ENCODE measurements around the gene RIMS4.
"Not testable (repeated sequence)": the region's sequence is repeated elsewhere in the genome, so short reads cannot be mapped to it uniquely, and the experiment has no call there.

The RIMS4 gene

GRCh38 chr20:44829688-44830087 is 19.3 kb upstream of the RIMS4 start:
- DNase-seq: no peak

GRCh38 chr20:44828640-44829039 is 18.3 kb upstream of the RIMS4 start:
- no peak for DNase-seq

GRCh38 chr20:44827401-44827800 is 17.1 kb upstream of the RIMS4 start:
- no peak for DNase-seq

- DNase-seq: not testable (repeated sequence)
Measured at GRCh38 chr20:44821576-44821975, 11.2 kb upstream of the RIMS4 start.

DNA sequence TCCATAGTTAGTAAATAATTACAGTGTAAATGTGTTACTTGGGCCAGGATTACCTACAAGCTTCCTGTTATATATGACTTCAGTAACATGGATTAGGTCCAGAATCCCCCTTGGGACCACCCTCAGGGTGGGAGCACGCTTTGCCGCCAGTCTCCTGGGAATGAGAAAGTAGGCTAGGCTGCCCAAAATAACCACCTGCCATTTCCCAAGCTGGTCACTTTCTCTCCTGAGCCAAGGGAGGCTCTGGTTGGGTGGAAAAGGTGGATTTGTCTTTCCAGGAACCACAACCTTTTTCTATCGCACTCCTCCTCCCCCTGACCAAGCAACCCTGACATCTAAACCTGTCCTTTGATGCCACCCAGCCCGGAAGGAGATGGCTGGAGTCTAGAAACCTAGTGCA is 9.6 kb upstream of the RIMS4 start:
- DNase-seq: no peak

- no peak for DNase-seq
Measured at GRCh38 chr20:44817143-44817910, 7.0 kb upstream of the RIMS4 start.

DNA sequence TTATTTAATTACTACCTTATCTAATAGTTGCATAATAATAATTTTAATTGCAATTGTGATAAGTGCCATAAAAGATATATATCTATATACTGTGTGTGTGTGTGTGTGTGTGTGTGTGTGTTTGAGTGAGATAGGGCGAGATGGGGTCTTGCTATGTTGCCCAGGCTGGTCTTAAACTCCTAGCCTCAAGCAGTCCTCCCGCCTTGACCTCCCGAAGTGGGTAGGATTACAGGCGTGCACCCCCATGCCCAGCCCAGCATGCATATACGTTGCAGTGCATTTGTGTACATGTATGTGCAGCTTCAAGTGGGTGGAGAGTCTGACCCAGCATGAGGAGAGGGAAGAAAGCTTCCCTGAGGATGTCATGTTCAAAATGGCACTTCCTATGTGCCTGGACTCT is 4.6 kb upstream of the RIMS4 start:
- DNase-seq: no peak

DNA sequence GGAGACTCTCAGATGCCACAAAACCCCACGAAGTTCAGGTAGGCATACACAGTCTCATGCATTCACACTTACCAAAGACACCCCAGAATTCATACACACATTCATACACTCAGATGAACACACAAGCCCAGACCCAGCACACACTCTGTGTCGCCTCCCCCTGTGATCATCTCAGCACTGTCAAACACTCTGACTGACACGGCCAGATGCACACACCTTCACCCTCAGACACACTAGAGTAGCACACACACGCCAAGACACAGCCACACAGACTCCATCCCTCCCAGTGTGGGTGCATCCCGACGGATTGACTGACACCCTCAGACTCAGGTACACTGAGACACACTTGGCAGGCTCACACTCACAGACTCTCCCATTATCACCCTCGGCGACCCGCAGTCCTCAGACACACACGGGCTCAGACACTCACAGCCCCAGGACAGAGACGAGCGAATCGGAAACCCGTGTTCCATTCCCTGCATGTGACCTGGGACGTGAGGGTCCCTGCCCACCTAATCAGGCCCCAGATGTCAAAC is 872 bp upstream of the RIMS4 start:
- DNase-seq: no peak

DNA sequence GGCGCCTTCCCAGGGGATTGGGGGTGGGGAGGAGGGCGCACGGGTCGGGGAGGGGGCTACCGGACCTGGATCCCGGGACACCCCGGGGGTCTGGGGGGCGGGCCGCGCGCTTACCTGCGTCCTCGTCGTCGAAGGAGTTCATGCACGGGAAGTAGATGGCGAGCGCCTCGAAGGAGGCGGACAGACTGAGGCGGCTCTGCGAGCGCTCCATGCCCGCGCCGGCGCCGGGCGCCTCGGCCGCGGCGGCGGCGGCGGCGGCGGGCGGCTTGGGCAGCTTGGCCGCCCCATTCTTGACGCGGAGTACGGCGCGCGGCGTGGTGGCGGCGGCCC is 320 bp downstream of the RIMS4 start:
- DNase-seq: no peak

GRCh38 chr20:44809380-44810060 is 826 bp downstream of the RIMS4 start:
- no peak for DNase-seq

DNA sequence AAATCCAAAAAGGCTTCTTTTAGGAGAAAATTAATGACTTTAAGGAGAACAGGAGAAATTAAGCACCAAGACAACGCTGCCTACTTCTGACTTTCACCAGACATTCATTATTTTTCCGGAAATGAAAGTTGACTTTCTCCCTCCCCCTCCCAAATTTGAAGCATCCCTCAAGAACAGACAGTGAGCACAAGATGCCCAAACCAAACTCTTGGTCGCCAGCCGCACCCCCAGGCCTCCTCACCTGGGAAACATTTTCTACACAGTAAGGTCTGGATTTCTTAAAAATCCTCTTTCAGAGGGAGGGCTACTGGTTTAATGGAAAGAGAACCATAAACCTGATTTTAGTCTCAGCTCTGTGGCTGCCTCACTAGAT is 2.7 kb downstream of the RIMS4 start:
- DNase-seq: no peak

DNA sequence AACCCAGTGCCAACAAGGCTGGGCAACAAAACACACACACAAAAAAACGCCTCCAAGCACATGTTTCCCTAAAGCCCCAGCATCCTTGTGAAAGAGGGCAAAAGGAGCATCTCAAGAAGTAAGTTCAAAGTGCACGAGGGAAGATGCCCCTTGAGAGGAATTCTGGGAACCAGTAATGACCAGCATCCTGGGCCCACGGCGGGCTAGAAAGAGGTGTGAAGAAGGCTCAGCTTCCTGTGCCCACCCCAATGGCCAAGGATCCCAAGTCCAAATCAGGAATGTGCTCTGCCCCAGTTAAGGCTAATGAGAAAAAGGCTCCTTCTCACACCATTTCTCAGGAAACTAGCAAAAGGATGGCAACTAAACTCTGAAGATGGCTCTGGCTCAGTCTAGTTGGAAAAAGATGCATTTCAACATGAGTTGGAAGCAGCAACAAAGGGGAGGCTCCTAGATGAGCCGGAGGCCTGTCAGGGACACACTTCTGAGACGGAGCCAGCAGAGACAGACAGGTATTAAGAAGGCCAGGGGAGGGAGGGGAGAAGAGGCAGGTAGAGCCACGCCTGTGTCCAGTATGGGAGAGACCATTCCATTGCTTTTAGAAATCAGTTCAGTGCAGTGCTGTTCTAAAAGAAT is 3.2 kb downstream of the RIMS4 start:
- DNase-seq: no peak

DNA sequence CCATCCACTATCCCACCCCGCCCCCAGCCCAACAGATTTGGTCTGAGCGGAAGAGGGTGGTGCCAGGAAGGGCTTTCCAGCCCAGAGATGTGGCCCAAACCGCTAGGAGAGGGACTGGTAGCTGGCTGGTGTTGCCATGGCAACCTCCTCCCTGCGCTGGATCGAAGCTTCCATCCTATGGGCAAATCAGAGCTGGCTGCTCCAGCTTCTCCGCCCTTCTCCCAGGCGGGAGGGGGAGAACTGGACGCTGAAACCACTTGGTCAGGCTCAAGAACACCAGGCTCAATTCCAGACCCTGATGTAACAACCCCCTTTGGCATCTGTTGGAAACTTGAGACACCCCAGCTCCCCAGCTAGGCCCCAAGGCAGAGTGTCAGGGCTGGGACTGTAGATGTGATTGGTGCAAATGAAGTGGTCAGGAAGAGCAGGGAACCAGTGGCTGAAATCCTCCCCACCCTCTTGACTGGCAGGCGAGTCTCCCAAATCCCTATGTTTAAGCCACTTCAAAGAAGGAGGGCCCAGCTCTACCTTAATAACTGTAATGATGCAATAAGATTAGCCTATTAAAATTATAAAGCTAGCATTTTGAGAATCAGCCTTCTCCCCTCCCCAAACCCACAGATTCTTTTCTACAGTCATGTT is 4.2 kb downstream of the RIMS4 start:
- no peak for DNase-seq

DNA sequence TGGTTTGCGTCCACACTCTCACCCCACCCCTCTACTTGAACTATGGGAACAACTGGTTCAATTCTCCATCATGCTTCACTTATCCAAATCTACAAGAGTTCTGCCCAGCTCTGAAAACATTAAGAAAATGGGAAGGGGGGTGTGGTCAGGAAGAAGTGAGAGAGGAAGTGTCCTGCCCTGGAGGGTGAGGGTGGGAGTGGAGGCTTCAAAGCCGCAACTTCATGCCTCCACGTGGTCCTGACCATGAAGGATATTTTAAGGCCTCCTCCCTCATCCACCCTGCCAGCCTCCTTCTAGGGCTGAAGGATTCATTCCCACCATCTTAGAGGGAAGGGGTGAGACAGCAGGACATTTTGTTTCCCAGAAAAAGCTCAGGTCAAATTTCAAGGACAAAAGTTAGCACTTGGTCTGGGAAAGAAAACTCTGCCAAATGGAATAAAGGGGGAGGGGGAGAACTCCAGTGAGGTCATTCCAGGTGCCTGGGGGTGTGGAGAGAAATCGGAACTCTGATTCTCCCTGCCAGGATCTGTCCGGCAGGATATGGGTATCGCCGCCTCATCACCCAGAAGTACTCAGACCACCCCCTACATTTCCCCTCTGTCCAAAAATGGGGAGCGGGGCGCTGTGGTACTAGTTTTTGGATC is 4.9 kb downstream of the RIMS4 start:
- no peak for DNase-seq

GRCh38 chr20:44803383-44803941 is 6.9 kb downstream of the RIMS4 start:
- no peak for DNase-seq

DNA sequence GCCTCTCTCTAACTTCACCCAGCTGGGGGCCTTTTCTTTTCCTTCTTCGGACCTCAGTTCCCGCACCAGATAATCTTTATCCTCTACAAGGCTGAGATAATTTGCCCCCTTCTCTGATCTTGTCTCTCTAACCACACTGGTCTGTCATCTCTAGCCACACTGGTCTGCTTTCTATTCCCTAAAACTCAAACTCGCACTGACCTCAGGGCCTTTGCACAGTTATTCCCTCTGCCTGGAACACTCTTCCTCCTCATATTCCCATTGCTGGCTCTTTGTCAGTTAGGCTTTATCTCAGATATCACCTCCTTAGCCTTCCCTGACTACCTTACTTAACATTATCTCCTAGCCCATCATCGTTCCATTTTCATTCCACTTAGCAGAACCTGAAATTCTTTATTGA is 7.6 kb downstream of the RIMS4 start:
- no peak for DNase-seq

DNA sequence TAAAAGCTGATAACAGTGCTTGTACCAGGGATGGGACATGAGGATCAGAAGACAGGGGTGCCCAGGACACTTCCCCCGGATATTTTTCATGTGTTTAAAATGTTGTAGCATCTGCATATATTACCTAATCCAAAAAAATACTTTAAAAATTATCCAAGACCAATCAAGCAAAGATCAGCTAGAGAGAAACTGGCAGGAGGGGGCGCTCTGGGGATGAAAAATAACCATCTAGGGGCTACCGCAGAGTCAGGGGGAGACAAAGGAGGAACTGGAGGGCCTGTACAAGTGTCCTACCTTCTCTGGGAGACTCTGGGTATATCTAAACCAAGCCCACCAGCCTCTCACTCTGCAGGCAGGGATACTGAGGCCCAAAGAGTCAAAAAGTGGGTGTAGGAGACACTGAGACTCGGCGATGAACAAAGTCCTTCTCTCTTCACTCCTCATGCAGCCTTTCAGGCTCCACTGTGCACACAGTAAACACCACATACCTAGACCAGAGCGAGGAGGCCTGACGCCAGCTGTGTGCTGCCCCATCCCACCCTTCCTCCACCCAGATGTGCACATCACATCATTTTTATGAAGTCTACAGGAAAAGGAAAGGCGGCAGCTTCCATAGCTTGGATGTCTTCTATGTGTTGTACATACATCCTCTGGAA is 9.8 kb downstream of the RIMS4 start:
- DNase-seq: peak in 1 of 2 donors; percentile 9

- DNase-seq: no peak
Measured at GRCh38 chr20:44799691-44800090, 10.7 kb downstream of the RIMS4 start.

GRCh38 chr20:44796758-44797457 is 13.4 kb downstream of the RIMS4 start:
- no peak for DNase-seq

DNA sequence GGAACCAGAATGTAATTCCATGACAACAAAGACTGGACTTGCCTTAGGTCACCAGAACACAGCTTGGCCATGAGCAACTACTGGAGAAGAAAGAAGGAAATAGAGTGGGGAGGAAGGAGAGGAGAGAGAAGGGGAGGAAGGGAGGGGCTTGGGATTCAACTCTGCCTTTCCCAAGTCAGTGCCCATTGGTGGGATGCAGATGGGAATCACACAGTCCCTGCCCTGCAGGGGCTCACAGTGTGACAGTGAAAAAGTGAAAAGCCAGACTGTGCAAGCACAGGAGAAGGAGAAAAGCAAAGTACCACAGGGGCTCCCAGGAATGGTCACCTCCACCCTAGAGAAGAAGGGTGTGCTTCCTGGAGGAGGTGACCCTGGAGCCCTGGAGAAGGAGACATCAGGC is 14.0 kb downstream of the RIMS4 start:
- DNase-seq: no peak

- DNase-seq: no peak
Measured at GRCh38 chr20:44795836-44796235, 14.5 kb downstream of the RIMS4 start.

DNA sequence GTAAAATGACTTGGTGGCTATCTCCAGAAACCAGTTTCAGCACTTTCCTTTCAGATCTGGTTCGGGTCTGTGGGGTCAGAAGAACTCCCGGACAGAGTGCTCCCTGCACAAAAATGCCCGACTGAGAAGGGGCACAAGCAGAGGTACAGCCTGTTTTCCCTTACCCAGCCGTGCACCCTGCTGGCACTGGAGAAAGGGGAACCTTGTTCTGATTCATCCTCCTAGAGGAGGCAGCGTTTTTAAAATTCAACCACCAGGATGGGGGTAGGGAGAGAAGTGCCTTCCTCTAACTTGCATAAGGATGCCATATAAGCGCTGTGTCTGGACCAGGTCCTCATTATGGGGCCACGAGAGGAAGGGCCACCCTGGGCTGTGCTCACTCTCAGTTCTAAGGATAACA is 17.6 kb downstream of the RIMS4 start:
- no peak for DNase-seq
